GM15510 (cell line): Measurements from ENCODE around the gene ANKRD42.

Source experiments
- POLR2A ChIP-seq: IDR thresholded peaks from 3 replicates; pipeline ENCODE4 v1.6.1; 2011; ENCODE audit warnings: borderline replicate concordance; ENCODE audit not compliant: insufficient read length; ENCODE audit errors: extremely low read depth

Gene ANKRD42

DNA sequence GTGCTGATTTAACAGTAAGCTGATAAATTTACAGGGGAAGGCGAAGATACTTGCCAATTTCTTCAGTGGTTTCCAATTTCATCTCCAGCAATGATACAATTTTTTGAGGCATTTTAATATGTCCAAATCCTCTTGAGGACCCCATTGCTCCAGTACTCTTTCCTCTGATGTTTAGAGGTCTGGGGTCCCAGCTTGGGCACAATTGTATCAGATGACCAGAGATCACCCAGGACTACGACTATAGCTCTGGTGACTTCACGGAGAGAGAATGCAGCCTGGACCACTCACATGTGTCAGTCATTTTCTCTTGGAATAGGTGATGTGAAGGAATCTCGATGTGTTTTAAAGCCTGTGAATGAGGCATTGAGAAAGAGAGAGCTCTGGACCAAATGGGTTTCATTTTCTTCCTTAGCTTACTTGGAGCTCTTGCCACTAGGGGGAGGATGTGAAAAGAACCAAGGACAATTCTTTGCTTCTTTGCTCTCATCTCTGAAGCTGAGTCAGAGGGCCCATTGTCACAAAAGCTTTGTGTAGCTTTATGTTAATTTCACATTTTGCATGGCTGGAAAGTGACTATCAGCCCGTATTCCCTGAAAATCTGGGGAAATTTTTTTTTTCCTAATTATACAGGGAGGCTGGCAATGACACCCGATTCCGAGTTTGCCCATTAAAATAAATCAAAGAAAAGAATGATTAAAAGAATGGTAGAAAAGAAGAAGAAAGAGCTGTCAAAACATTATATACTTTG, 99.4 kb downstream of the ANKRD42 start:
- TF ChIP-seq POLR2A = no peak

DNA sequence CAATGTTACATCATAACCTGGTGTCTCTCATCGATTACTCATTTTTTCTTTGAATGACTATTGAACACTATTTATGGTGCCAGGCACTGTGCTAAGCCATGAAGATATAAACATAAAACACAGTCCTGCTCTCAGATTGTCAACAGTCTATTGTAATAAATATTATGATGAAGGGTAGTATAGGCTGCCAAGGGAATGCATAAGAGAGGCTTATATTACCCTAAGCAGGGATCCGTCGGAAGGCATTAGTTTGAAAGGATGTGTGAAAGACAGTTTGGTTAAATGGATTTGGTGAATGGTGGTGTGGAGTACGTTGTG, 99.9 kb downstream of the ANKRD42 start:
- no peak for TF ChIP-seq POLR2A

DNA sequence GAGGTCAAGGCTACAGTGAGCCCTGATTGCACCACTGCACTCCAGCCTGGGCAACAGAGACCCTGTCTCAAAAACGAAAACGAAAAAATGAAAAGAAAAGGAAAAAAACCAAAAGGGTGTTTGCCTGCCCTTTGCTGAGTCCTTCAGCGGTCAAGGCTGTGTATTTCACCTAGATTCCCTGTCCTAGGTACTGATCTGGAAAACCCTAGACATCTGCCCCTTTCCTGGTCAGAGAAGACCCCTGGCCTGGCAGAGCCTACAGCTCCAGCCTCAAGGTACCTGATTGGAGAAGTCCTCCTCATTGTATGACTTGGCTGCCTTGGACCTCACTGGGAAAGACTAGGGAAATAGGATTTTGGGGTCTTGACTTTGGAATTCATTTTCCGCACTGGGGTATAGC, 100.7 kb downstream of the ANKRD42 start:
- TF ChIP-seq POLR2A = no peak
